ENCODE data around the gene TRAP1.

The TRAP1 gene

GRCh38 chr16:3755249-3755648, 37.9 kb upstream of the TRAP1 start:
- no peak for DNase-seq (ENCODE audit: low read depth, low spot score)
- no peak overlapping the region for H3K9ac ChIP-seq (ENCODE audit: insufficient read length)
- H3K27ac ChIP-seq: no peak overlapping the region
- no peak overlapping the region for H3K4me3 ChIP-seq
- no peaks in the 10 kb centered on the region for H3K9me3 ChIP-seq (ENCODE audit: low read depth, low read length)
- TF ChIP-seq EZH2 (IDR thresholded peaks at IDR 0.05) (no peak), FOXP2 (optimal IDR thresholded peaks at IDR 0.05; ENCODE audit: control extremely low read depth, extremely low read length, insufficient read depth) (no peak), POLR2AphosphoS5 (IDR thresholded peaks at IDR 0.05; ENCODE audit: borderline replicate concordance, low read depth, low read length) (no peak)
- peaks cover 92% of the 10 kb centered on the region for H3K36me3 ChIP-seq (ENCODE audit: insufficient read depth, low read length)

- no peak for DNase-seq (ENCODE audit: low read depth, low spot score)
- H3K4me3 ChIP-seq: no peak overlapping the region
- no peak overlapping the region for H3K9ac ChIP-seq (ENCODE audit: insufficient read length)
- peaks cover 97% of the 10 kb centered on the region for H3K36me3 ChIP-seq (ENCODE audit: insufficient read depth, low read length)
- TF ChIP-seq POLR2AphosphoS5 (IDR thresholded peaks at IDR 0.05; ENCODE audit: borderline replicate concordance, low read depth, low read length) (no peak), EZH2 (IDR thresholded peaks at IDR 0.05) (no peak), FOXP2 (optimal IDR thresholded peaks at IDR 0.05; ENCODE audit: control extremely low read depth, extremely low read length, insufficient read depth) (no peak)
- H3K27ac ChIP-seq: no peak overlapping the region
- H3K9me3 ChIP-seq (ENCODE audit: low read depth, low read length): no peaks in the 10 kb centered on the region
These were observed 37.4 kb upstream of the TRAP1 start for GRCh38 chr16:3754772-3755171.

- TF ChIP-seq EZH2 (IDR thresholded peaks at IDR 0.05) (no peak), FOXP2 (optimal IDR thresholded peaks at IDR 0.05; ENCODE audit: control extremely low read depth, extremely low read length, insufficient read depth) (no peak), POLR2AphosphoS5 (IDR thresholded peaks at IDR 0.05; ENCODE audit: borderline replicate concordance, low read depth, low read length) (no peak)
- H3K9ac ChIP-seq (ENCODE audit: insufficient read length): no peak overlapping the region
- no peak overlapping the region for H3K27ac ChIP-seq
- H3K36me3 ChIP-seq (ENCODE audit: insufficient read depth, low read length): peaks cover 92% of the 10 kb centered on the region
- no peak overlapping the region for H3K4me3 ChIP-seq
- DNase-seq (ENCODE audit: low read depth, low spot score): no peak
- H3K9me3 ChIP-seq (ENCODE audit: low read depth, low read length): no peaks in the 10 kb centered on the region
These were observed 36.9 kb upstream of the TRAP1 start for GRCh38 chr16:3754081-3754703.

GRCh38 chr16:3752984-3753383, 35.7 kb upstream of the TRAP1 start:
- H3K36me3 ChIP-seq (ENCODE audit: insufficient read depth, low read length): peaks cover 87% of the 10 kb centered on the region
- TF ChIP-seq FOXP2 (optimal IDR thresholded peaks at IDR 0.05; ENCODE audit: control extremely low read depth, extremely low read length, insufficient read depth) (no peak), POLR2AphosphoS5 (IDR thresholded peaks at IDR 0.05; ENCODE audit: borderline replicate concordance, low read depth, low read length) (no peak), EZH2 (IDR thresholded peaks at IDR 0.05) (no peak)
- no peak overlapping the region for H3K27ac ChIP-seq
- no peaks in the 10 kb centered on the region for H3K9me3 ChIP-seq (ENCODE audit: low read depth, low read length)
- no peak for DNase-seq (ENCODE audit: low read depth, low spot score)
- H3K4me3 ChIP-seq: no peak overlapping the region
- no peak overlapping the region for H3K9ac ChIP-seq (ENCODE audit: insufficient read length)

- no peak for DNase-seq (ENCODE audit: low read depth, low spot score)
- no peaks in the 10 kb centered on the region for H3K9me3 ChIP-seq (ENCODE audit: low read depth, low read length)
- TF ChIP-seq FOXP2 (optimal IDR thresholded peaks at IDR 0.05; ENCODE audit: control extremely low read depth, extremely low read length, insufficient read depth) (no peak), POLR2AphosphoS5 (IDR thresholded peaks at IDR 0.05; ENCODE audit: borderline replicate concordance, low read depth, low read length) (no peak), EZH2 (IDR thresholded peaks at IDR 0.05) (no peak)
- H3K4me3 ChIP-seq: no peak overlapping the region
- H3K9ac ChIP-seq (ENCODE audit: insufficient read length): no peak overlapping the region
- peaks cover 83% of the 10 kb centered on the region for H3K36me3 ChIP-seq (ENCODE audit: insufficient read depth, low read length)
- H3K27ac ChIP-seq: no peak overlapping the region
These were observed 34.6 kb upstream of the TRAP1 start for GRCh38 chr16:3751878-3752277.

- Histone ChIP-seq H3K4me3 (no peak overlapping the region), H3K36me3 (ENCODE audit: insufficient read depth, low read length) (peaks cover 82% of the 10 kb centered on the region), H3K9ac (ENCODE audit: insufficient read length) (no peak overlapping the region), H3K27ac (no peak overlapping the region), H3K9me3 (ENCODE audit: low read depth, low read length) (no peaks in the 10 kb centered on the region)
- DNase-seq (ENCODE audit: low read depth, low spot score): no peak
- TF ChIP-seq EZH2 (IDR thresholded peaks at IDR 0.05) (no peak), POLR2AphosphoS5 (IDR thresholded peaks at IDR 0.05; ENCODE audit: borderline replicate concordance, low read depth, low read length) (no peak), FOXP2 (optimal IDR thresholded peaks at IDR 0.05; ENCODE audit: control extremely low read depth, extremely low read length, insufficient read depth) (no peak)
These were observed 31.0 kb upstream of the TRAP1 start for GRCh38 chr16:3748307-3748706.

GRCh38 chr16:3745751-3746355, 28.5 kb upstream of the TRAP1 start:
- Histone ChIP-seq H3K36me3 (ENCODE audit: insufficient read depth, low read length) (peaks cover 82% of the 10 kb centered on the region), H3K9me3 (ENCODE audit: low read depth, low read length) (no peaks in the 10 kb centered on the region), H3K9ac (ENCODE audit: insufficient read length) (no peak overlapping the region), H3K4me3 (no peak overlapping the region), H3K27ac (no peak overlapping the region)
- TF ChIP-seq FOXP2 (optimal IDR thresholded peaks at IDR 0.05; ENCODE audit: control extremely low read depth, extremely low read length, insufficient read depth) (no peak), EZH2 (IDR thresholded peaks at IDR 0.05) (no peak), POLR2AphosphoS5 (IDR thresholded peaks at IDR 0.05; ENCODE audit: borderline replicate concordance, low read depth, low read length) (no peak)
- no peak for DNase-seq (ENCODE audit: low read depth, low spot score)

GRCh38 chr16:3744018-3744417, 26.7 kb upstream of the TRAP1 start:
- peaks cover 87% of the 10 kb centered on the region for H3K36me3 ChIP-seq (ENCODE audit: insufficient read depth, low read length)

More at GRCh38 chr16:3744018-3744417, 26.7 kb upstream of the TRAP1 start:
- Histone ChIP-seq H3K9ac (ENCODE audit: insufficient read length) (no peak overlapping the region), H3K27ac (no peak overlapping the region), H3K4me3 (no peak overlapping the region), H3K9me3 (ENCODE audit: low read depth, low read length) (no peaks in the 10 kb centered on the region)
- no peak for DNase-seq (ENCODE audit: low read depth, low spot score)
- no peak for TF ChIP-seq POLR2AphosphoS5 (IDR thresholded peaks at IDR 0.05; ENCODE audit: borderline replicate concordance, low read depth, low read length)
- no peak for TF ChIP-seq FOXP2 (optimal IDR thresholded peaks at IDR 0.05; ENCODE audit: control extremely low read depth, extremely low read length, insufficient read depth)
- no peak for TF ChIP-seq EZH2 (IDR thresholded peaks at IDR 0.05)
